SK-N-SH (cell line): Measurements from ENCODE around the gene ASTL. TPM values are rescaled to one million over a fixed set of nuclear protein-coding genes. Genes with fewer than 3 reads are reported as not detected.
A peak's percentile ranks its signal among the peaks of the same experiment; 100 is the strongest.

Experiments used
- CTCF ChIA-PET: fragments of 300-600, 350-600 bp; formaldehyde crosslinking; extraction: SDS; loops from one replicate; lab custom pipeline; 2021; lab: Yijun Ruan, JAX
- POLR2A ChIA-PET: fragments of 350-600 bp; sonication (Branson Sonifier 250); formaldehyde crosslinking; extraction: SDS; loops from one replicate; lab custom pipeline; 2020; ENCODE audit warnings: antibody characterized with exemption, inconsistent platforms; lab: Yijun Ruan, JAX
- DNase-seq: peaks from one replicate; pipeline ENCODE4 v3.0.0; 2012
- H2AFZ ChIP-seq: fragments of 200-600 bp; sonication (generic); 2 replicates; pipeline ENCODE4 v1.8.1; 2016; ENCODE audit warnings: antibody characterized with exemption, mild to moderate bottlenecking, low read depth
- H3F3A ChIP-seq: fragments of 200-600 bp; sonication (generic); replicated peaks from 2 replicates; pipeline ENCODE3; 2016; ENCODE audit warnings: antibody characterized with exemption, mild to moderate bottlenecking; ENCODE audit not compliant: insufficient read depth
- H3K27ac ChIP-seq, 2 experiments: fragments of 200-500 bp in 1 of 2; fragments of 200-600 bp in 1 of 2; sonication (Bioruptor generic) in 1 of 2; sonication (generic), shearing (Covaris generic) in 1 of 2; 2 replicates each; pipeline versions ENCODE4 v1.5.1 to v1.6.1; 2014 to 2016; ENCODE audit warnings: low read depth in 2 of 2, inconsistent platforms in 1 of 2, low read length in 1 of 2, mild to moderate bottlenecking in 1 of 2, mixed read lengths in 1 of 2
- H3K27me3 ChIP-seq: fragments of 200-600 bp; sonication (generic), shearing (Covaris generic); 2 replicates; pipeline ENCODE4 v1.6.1; 2016; ENCODE audit warnings: mixed run types; ENCODE audit not compliant: insufficient read depth
- H3K36me3 ChIP-seq, 2 experiments: fragments of 200-500 bp in 1 of 2; fragments of 200-600 bp in 1 of 2; sonication (Bioruptor generic) in 1 of 2; sonication (generic) in 1 of 2; replicated peaks in 1 of 2; 2 replicates each; pipeline versions ENCODE3 to v1.5.1; 2014 to 2016; ENCODE audit warnings: low read length in 1 of 2, mild to moderate bottlenecking in 1 of 2; ENCODE audit not compliant: insufficient read depth in 2 of 2, control insufficient read depth in 1 of 2
- H3K4me1 ChIP-seq, 2 experiments: fragments of 200-500 bp in 1 of 2; fragments of 200-600 bp in 1 of 2; sonication (Bioruptor generic) in 1 of 2; sonication (generic), shearing (Covaris generic) in 1 of 2; 2 replicates each; pipeline versions ENCODE4 v1.5.1 to v1.6.1; 2014 to 2016; ENCODE audit warnings: low read depth in 1 of 2, low read length in 1 of 2, mixed run types in 1 of 2; ENCODE audit not compliant: insufficient read depth in 2 of 2, control insufficient read depth in 1 of 2
- H3K4me2 ChIP-seq: fragments of 200-600 bp; sonication (generic), shearing (Covaris generic); 2 replicates; pipeline ENCODE4 v1.6.1; 2017; ENCODE audit warnings: mixed run types
- H3K4me3 ChIP-seq, 2 experiments: fragments of 200-500 bp in 1 of 2; fragments of 200-600 bp in 1 of 2; sonication (Bioruptor generic) in 1 of 2; sonication (generic), shearing (Covaris generic) in 1 of 2; 2 replicates each; pipeline versions ENCODE4 v1.5.1 to v1.8.1; 2014 to 2016; ENCODE audit warnings: low read depth in 2 of 2, inconsistent platforms in 1 of 2, low read length in 1 of 2, mild to moderate bottlenecking in 1 of 2, mixed read lengths in 1 of 2, moderate library complexity in 1 of 2
- H3K79me2 ChIP-seq: fragments of 200-600 bp; sonication (generic); 2 replicates; pipeline ENCODE4 v1.8.1; 2017; ENCODE audit warnings: mild to moderate bottlenecking; ENCODE audit not compliant: insufficient read depth
- H3K9ac ChIP-seq: fragments of 200-600 bp; sonication (generic); 2 replicates; pipeline ENCODE4 v1.6.1; 2017; ENCODE audit warnings: mixed run types
- H3K9me2 ChIP-seq: fragments of 200-600 bp; sonication (generic); 2 replicates; pipeline ENCODE4 v1.6.1; 2017; ENCODE audit warnings: mixed run types
- H3K9me3 ChIP-seq: fragments of 200-600 bp; sonication (generic); 2 replicates; pipeline ENCODE4 v1.6.1; 2017; ENCODE audit warnings: mixed run types, mild to moderate bottlenecking, moderate library complexity
- H4K20me1 ChIP-seq: fragments of 200-600 bp; sonication (generic); 2 replicates; pipeline ENCODE4 v1.6.1; 2017; ENCODE audit warnings: mild to moderate bottlenecking, mixed run types; ENCODE audit not compliant: insufficient read depth
- ELF1 ChIP-seq: IDR thresholded peaks from 2 replicates; pipeline ENCODE4 v1.4.0; 2012
- EP300 ChIP-seq, 2 experiments: IDR thresholded peaks; 2 replicates each; pipeline versions ENCODE4 v1.4.0 to v1.6.1; 2012; ENCODE audit warnings: borderline replicate concordance in 1 of 2, low read depth in 1 of 2, low read length in 1 of 2
- FOSL2 ChIP-seq: IDR thresholded peaks from 2 replicates; pipeline ENCODE4 v1.4.0; 2012; ENCODE audit warnings: low read depth, mild to moderate bottlenecking, moderate library complexity, borderline replicate concordance
- FOXJ3 ChIP-seq: sonication (generic); formaldehyde crosslinking; IDR thresholded peaks from 2 replicates; pipeline ENCODE4 v1.5.1; 2020; ENCODE audit warnings: mild to moderate bottlenecking, missing genetic modification reagents
- GABPA ChIP-seq: IDR thresholded peaks from 2 replicates; pipeline ENCODE4 v1.4.0; 2012; ENCODE audit warnings: low read depth, mild to moderate bottlenecking
- JUND ChIP-seq: IDR thresholded peaks from 2 replicates; pipeline ENCODE4 v1.4.0; 2012
- RAD21 ChIP-seq: IDR thresholded peaks from 2 replicates; pipeline ENCODE4 v1.6.1; 2012; ENCODE audit warnings: mild to moderate bottlenecking, low read length
- RCOR1 ChIP-seq: fragments of 150-350 bp; IDR thresholded peaks from 2 replicates; pipeline ENCODE4 v1.6.1; 2017; ENCODE audit warnings: antibody characterized with exemption, low read length
- RFX5 ChIP-seq: IDR thresholded peaks from 2 replicates; pipeline ENCODE4 v1.6.1; 2012; ENCODE audit warnings: mild to moderate bottlenecking, improper control_type of control experiment, low read length
- RXRA ChIP-seq: IDR thresholded peaks from 2 replicates; pipeline ENCODE4 v1.4.0; 2012; ENCODE audit warnings: low read depth, mild to moderate bottlenecking, borderline replicate concordance
- SMC3 ChIP-seq: IDR thresholded peaks from 2 replicates; pipeline ENCODE4 v1.6.1; 2012; ENCODE audit warnings: low read depth, low read length, improper control_type of control experiment
- TAF1 ChIP-seq: IDR thresholded peaks from 2 replicates; pipeline ENCODE4 v1.6.1; 2012; ENCODE audit warnings: low read depth, mild to moderate bottlenecking, low read length, moderate library complexity, borderline replicate concordance
- TEAD4 ChIP-seq: IDR thresholded peaks from 2 replicates; pipeline ENCODE4 v1.4.0; 2012; ENCODE audit warnings: mild to moderate bottlenecking, borderline replicate concordance; ENCODE audit not compliant: insufficient read depth
- WGBS: methylation state at CpG from one replicate; pipeline ENCODE4 v1.1.6; 2017; ENCODE audit warnings: low lambda C conversion rate; 5-methylcytosine and 5-hydroxymethylcytosine counted together
- polyA plus RNA-seq, 3 experiments: library from polyadenylated mRNA; depleted of rRNA; stranded (reverse); fragments of >200 nt; gene quantifications; 2 replicates each; pipeline ENCODE4 v1.2.3, GENCODE V29; 2012
- TF ChIP-seq, protein P1 (sequence below): fragments of 200-600 bp; sonication (generic); IDR thresholded peaks from 2 replicates; pipeline ENCODE4 v1.6.1; 2017; ENCODE audit warnings: antibody characterized with exemption, mild to moderate bottlenecking, moderate library complexity
- TF ChIP-seq, protein P2 (sequence below): IDR thresholded peaks from 2 replicates; pipeline ENCODE4 v1.4.0; 2012; ENCODE audit warnings: low read depth, borderline replicate concordance
- TF ChIP-seq, protein P3 (sequence below): fragments of 150-350 bp; IDR thresholded peaks from 2 replicates; pipeline ENCODE4 v1.6.1; 2017; ENCODE audit warnings: antibody characterized with exemption, low read length, low read depth, borderline replicate concordance
- TF ChIP-seq, protein P4 (sequence below): IDR thresholded peaks from 2 replicates; pipeline ENCODE4; 2012
- TF ChIP-seq, protein P5 (sequence below): fragments of 150-350 bp; IDR thresholded peaks from 2 replicates; pipeline ENCODE4 v1.6.1; 2016; ENCODE audit warnings: mild to moderate bottlenecking, low read depth, low read length
- TF ChIP-seq, protein P6 (sequence below): IDR thresholded peaks from 2 replicates; pipeline ENCODE4 v1.4.0; 2012; ENCODE audit warnings: low read depth

ASTL gene
- polyA plus RNA-seq, 1 of the 3 experiments (the other 2 are of a cell fraction) = not detected

DNA sequence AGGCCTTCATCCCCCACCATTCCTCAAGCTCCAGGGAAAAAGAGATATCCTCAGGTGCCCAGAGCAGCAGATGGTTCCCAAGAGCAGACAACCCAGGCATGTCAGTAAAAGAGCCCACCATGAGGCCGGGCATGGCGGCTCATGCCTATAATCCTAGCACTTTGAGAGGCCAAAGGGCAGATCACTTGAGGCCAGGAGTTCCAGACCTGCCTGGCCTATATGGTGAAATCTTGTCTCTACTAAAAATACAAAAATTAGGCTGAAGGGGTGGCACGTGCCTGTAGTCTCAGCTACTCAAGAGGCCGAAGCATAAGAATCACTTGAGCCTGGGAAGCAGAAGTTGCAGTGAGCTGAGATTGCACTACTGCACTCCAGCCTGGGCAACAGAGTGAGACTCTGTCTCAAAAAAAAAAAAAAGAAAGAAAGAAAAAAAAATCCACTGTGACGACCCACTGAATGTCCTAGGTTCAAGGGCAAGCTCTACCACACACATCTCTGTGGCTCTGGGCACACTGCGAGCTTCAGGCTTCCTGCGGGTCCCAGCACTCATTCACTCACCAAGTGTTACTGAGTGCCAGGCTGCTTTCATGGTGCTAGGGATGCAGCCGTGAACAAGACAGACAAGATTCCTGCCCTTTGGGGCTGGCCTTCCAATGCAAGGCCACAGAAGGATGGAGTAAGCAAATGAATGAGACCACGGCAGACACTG lies 13.4 kb upstream of the ASTL start (continued):
- TF ChIP-seq, protein P1, sequence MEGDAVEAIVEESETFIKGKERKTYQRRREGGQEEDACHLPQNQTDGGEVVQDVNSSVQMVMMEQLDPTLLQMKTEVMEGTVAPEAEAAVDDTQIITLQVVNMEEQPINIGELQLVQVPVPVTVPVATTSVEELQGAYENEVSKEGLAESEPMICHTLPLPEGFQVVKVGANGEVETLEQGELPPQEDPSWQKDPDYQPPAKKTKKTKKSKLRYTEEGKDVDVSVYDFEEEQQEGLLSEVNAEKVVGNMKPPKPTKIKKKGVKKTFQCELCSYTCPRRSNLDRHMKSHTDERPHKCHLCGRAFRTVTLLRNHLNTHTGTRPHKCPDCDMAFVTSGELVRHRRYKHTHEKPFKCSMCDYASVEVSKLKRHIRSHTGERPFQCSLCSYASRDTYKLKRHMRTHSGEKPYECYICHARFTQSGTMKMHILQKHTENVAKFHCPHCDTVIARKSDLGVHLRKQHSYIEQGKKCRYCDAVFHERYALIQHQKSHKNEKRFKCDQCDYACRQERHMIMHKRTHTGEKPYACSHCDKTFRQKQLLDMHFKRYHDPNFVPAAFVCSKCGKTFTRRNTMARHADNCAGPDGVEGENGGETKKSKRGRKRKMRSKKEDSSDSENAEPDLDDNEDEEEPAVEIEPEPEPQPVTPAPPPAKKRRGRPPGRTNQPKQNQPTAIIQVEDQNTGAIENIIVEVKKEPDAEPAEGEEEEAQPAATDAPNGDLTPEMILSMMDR = no peak

DNA sequence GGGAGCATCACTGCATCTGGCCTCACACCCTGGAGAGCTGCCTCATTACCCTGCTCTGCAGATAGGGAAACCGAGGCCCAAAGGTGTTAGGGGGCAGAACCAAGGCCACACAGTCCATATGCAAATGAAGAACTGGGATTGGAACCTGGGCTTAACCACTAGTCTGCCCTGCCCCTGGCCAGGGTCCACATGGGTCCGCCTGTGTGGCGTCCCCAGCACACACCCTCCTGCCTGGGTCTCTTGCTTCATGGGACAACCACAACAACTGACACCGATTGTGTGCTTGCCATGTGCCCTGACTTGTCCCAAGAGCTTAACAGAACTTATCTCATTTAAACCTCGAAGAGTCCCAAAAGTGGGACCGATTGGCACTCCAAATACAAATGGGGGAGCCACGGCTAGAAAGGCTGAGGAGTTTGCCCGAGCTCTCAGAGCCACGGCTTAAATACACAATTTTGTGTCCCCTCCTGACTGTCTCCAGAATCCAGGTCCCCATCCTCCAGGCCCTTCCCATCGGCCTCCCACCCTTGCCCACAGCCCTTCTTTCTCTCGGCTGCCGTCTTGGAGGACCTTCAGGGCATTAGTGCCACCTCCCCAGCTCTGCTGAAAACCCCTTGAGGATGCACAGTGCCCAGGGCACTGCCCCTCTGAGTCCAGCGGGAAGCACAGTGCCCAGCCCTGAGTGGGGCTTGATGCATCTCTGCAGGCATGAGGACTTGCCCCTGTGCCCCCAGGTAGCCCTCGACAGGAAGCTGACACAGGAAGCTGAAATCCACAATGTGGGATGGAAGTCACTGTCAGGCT lies 12.7 kb upstream of the ASTL start:
- DNase-seq = peak; percentile 3
- 94% methylated on average over 7 of the region's 14 CpGs for WGBS
- no peak overlapping the region for H3K4me2 ChIP-seq
- H3K79me2 ChIP-seq = peaks cover 6% of the 10 kb centered on the region; the same call in 1 of the 2 replicates
- no peaks in the 10 kb centered on the region for H3K36me3 ChIP-seq
- no peak overlapping the region for H3K27ac ChIP-seq
- H3F3A ChIP-seq = peaks cover 29% of the 10 kb centered on the region
- H3K27me3 ChIP-seq = no peaks in the 10 kb centered on the region
- POLR2A ChIA-PET = interaction anchor here (0.6 to 0.7 kb wide), 2 partner anchors 39 to 131 kb away, joined by 4 read pairs; no protein-coding TSS in a partner anchor
- peaks cover 30 to 42% of the 10 kb centered on the region in 2 experiments for H3K4me1 ChIP-seq
- no peaks in the 10 kb centered on the region for H3K9me2 ChIP-seq
- no peaks in the 10 kb centered on the region for H4K20me1 ChIP-seq
- no peaks in the 10 kb centered on the region for H3K9me3 ChIP-seq
- CTCF ChIA-PET = interaction anchor here (1.5 to 7.0 kb wide), 4 partner anchors 12 to 158 kb away, joined by 6 to 49 read pairs (median 20); partner anchors contain the start of genes ADRA2B and ASTL
- no peak overlapping the region for H3K9ac ChIP-seq
- TF ChIP-seq RFX5 (no peak), GABPA (no peak), JUND (no peak), FOSL2 (no peak), TAF1 (no peak), EP300 (IDR thresholded peaks at IDR 0.05; ENCODE audit: borderline replicate concordance in 1 of 2, low read depth in 1 of 2, low read length in 1 of 2) (no peak), FOXJ3 (no peak), RAD21 (no peak), TEAD4 (no peak), ELF1 (no peak), RCOR1 (no peak), RXRA (no peak), SMC3 (no peak)
- TF ChIP-seq, protein P1 = no peak
- TF ChIP-seq, protein P2, sequence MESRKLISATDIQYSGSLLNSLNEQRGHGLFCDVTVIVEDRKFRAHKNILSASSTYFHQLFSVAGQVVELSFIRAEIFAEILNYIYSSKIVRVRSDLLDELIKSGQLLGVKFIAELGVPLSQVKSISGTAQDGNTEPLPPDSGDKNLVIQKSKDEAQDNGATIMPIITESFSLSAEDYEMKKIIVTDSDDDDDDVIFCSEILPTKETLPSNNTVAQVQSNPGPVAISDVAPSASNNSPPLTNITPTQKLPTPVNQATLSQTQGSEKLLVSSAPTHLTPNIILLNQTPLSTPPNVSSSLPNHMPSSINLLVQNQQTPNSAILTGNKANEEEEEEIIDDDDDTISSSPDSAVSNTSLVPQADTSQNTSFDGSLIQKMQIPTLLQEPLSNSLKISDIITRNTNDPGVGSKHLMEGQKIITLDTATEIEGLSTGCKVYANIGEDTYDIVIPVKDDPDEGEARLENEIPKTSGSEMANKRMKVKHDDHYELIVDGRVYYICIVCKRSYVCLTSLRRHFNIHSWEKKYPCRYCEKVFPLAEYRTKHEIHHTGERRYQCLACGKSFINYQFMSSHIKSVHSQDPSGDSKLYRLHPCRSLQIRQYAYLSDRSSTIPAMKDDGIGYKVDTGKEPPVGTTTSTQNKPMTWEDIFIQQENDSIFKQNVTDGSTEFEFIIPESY = no peak
- TF ChIP-seq, protein P3, sequence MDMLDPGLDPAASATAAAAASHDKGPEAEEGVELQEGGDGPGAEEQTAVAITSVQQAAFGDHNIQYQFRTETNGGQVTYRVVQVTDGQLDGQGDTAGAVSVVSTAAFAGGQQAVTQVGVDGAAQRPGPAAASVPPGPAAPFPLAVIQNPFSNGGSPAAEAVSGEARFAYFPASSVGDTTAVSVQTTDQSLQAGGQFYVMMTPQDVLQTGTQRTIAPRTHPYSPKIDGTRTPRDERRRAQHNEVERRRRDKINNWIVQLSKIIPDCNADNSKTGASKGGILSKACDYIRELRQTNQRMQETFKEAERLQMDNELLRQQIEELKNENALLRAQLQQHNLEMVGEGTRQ = no peak
- TF ChIP-seq, protein P4, sequence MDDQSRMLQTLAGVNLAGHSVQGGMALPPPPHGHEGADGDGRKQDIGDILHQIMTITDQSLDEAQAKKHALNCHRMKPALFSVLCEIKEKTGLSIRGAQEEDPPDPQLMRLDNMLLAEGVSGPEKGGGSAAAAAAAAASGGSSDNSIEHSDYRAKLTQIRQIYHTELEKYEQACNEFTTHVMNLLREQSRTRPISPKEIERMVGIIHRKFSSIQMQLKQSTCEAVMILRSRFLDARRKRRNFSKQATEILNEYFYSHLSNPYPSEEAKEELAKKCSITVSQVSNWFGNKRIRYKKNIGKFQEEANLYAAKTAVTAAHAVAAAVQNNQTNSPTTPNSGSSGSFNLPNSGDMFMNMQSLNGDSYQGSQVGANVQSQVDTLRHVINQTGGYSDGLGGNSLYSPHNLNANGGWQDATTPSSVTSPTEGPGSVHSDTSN = no peak
- TF ChIP-seq, protein P5, sequence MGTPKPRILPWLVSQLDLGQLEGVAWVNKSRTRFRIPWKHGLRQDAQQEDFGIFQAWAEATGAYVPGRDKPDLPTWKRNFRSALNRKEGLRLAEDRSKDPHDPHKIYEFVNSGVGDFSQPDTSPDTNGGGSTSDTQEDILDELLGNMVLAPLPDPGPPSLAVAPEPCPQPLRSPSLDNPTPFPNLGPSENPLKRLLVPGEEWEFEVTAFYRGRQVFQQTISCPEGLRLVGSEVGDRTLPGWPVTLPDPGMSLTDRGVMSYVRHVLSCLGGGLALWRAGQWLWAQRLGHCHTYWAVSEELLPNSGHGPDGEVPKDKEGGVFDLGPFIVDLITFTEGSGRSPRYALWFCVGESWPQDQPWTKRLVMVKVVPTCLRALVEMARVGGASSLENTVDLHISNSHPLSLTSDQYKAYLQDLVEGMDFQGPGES = no peak
- TF ChIP-seq, protein P6, sequence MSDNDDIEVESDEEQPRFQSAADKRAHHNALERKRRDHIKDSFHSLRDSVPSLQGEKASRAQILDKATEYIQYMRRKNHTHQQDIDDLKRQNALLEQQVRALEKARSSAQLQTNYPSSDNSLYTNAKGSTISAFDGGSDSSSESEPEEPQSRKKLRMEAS = no peak
- no peak overlapping the region for H2AFZ ChIP-seq
- no peak overlapping the region for H3K4me3 ChIP-seq
